SU-DHL-6 (cell line): ENCODE measurements around the gene TDRKH.

Experiments used
- EZH2phosphoT487 ChIP-seq: fragments of 200-600 bp; sonication (generic), shearing (Covaris generic); conservative IDR thresholded peaks from 2 replicates; pipeline ENCODE4 v1.6.1; 2018; ENCODE audit warnings: mild to moderate bottlenecking, antibody characterized with exemption, low read length, moderate library complexity, mixed read lengths
- TF ChIP-seq, protein P1 (sequence below): fragments of 200-600 bp; sonication (generic); IDR thresholded peaks from one replicate; pipeline ENCODE4 v1.5.1; 2017; ENCODE audit warnings: antibody characterized with exemption, mild to moderate bottlenecking, low read length, moderate library complexity; ENCODE audit not compliant: insufficient read depth, poor library complexity, severe bottlenecking

DNA sequence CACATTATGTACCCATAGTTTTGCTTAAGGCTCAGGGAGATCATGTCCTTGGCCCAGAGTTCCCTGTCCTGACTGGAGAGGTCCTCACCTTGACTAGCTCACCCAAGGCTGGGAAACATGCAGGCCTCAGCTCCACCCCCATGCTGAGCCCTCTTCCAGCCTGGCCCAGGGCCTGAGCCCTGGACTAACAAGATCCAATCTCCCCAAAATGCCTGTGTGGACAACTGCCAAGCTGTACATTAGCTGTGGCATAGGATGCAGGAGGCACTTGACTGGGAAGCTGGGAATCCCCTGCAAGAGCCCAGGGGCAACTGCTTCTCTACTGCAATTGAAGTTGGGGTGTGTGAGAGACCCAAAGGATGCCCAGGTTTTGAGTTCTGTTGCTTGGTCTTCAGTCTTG, 12.9 kb upstream of the TDRKH start:
- TF ChIP-seq, protein P1, sequence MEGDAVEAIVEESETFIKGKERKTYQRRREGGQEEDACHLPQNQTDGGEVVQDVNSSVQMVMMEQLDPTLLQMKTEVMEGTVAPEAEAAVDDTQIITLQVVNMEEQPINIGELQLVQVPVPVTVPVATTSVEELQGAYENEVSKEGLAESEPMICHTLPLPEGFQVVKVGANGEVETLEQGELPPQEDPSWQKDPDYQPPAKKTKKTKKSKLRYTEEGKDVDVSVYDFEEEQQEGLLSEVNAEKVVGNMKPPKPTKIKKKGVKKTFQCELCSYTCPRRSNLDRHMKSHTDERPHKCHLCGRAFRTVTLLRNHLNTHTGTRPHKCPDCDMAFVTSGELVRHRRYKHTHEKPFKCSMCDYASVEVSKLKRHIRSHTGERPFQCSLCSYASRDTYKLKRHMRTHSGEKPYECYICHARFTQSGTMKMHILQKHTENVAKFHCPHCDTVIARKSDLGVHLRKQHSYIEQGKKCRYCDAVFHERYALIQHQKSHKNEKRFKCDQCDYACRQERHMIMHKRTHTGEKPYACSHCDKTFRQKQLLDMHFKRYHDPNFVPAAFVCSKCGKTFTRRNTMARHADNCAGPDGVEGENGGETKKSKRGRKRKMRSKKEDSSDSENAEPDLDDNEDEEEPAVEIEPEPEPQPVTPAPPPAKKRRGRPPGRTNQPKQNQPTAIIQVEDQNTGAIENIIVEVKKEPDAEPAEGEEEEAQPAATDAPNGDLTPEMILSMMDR = no peak
- no peak for TF ChIP-seq EZH2phosphoT487
